Measurements from ENCODE around the gene LCT.
"Not testable (repeated sequence)": the region's sequence is repeated elsewhere in the genome, so short reads cannot be mapped to it uniquely, and the experiment has no call there.

Gene LCT

GRCh38 chr2:135831180-135831812 is 5.7 kb downstream of the LCT start:
- no peak for DNase-seq

- no peak for DNase-seq
Observed at GRCh38 chr2:135829378-135830135, 7.4 kb downstream of the LCT start.

DNA sequence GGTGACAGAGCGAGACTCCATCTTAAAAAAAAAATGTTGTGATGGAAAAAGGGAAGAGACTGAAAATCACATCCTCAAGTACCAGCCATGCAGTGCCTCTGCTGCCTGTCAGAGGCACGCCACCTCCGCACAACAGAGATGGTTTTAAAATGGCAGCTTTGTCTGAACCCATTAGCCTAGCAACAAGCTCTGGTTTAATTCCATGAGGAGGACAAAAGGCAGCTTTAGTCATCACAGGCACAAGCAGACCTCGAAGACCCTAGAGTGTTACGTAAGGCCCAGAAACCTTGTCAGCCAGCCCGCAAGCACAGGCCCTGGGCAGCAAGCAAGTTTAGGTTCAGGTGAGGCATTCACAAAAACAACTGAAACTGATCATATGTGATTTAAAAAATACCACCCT is 10.4 kb downstream of the LCT start:
- no peak for DNase-seq

- DNase-seq, result no peak
Observed at GRCh38 chr2:135825550-135826176, 11.3 kb downstream of the LCT start.

- no peak for DNase-seq
Observed at GRCh38 chr2:135825131-135825530, 11.9 kb downstream of the LCT start.

- no peak for DNase-seq
Observed at GRCh38 chr2:135822855-135823254, 14.1 kb downstream of the LCT start.

DNA sequence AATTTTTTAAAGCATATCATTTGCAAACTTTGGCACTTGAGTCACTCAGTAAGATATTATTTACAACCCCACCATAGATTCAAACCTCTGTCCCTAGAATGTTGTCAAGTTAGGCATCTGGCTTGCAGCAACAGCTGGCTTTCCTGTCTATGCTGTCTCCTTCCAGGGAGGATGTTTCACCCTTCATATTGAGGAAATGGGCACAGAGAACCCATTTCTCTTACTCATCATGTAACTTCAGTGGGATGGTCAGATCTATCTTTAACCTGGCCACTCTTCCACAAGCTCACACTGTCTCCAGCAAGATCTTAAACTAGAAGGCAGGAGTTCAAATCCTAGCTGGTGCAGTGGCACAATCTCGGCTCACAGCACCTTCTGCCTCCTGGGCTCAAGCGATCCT is 15.8 kb downstream of the LCT start:
- no peak for DNase-seq

DNA sequence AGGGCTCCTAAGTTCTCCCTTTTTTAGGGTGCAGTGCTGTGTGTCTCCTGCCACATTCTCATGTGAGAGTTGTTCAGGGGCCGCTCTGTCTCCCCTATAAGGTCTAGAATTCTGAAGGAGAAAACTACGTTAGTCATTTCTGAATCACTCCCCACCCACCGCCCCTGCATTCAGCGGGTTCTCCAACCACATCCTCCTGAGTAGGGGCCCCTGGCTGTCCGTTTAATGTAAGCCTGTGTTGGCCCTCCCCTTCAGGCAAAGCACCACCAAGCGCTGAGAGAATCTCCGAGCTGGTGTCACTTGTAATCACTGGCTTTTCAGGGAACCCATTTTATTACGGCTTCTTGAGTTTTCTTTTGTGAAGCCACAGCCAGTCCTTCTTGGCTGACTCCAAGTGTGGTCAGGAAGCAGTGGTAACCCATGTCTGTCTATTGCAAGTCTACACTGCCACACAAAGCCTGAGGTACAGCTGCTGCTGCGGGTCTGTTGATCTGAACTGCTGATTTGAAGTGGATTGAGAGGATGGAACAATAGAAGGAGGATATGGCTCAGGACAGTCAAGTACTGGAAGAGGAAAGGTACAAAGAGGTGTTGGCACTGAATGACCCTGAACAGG is 16.9 kb downstream of the LCT start:
- DNase-seq, result peak; percentile 66

DNA sequence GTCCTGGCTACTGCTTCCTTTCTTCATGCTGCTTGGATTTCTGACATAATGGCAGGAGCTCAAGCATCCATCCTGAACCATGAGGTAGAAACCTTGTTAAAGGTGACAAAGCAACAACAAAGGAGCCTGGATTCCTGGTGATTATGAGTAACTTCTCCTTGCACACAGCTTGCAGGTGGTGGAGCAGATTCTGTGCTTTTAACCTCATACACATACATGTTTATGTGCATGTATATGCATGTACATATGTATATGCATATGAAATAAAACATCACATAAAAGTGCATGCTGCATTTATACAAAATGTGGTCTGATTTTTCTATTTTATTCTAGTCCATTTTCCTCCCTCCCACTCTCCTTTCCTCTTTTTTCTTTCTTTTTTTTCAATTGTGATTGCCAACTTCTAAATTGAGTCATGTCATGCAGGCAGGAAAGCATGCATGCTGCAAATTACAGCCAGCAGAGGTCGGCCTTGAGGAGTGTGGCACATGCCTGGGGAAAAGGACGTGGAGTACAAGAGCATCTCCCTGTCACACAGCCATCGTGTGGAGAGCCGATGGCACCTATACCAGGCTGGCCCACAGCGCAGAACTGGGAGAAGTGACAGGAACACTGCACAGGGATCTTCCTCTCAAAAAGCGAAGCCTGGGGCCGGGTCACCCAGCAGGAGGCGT is 17.9 kb downstream of the LCT start:
- no peak for DNase-seq

- DNase-seq, result no peak
Observed at GRCh38 chr2:135817951-135818350, 19.0 kb downstream of the LCT start.

GRCh38 chr2:135817466-135817865 is 19.5 kb downstream of the LCT start:
- DNase-seq, result no peak

GRCh38 chr2:135815269-135815668 is 21.7 kb downstream of the LCT start:
- no peak for DNase-seq

- DNase-seq, result no peak
Observed at GRCh38 chr2:135812907-135813511, 24.0 kb downstream of the LCT start.

DNA sequence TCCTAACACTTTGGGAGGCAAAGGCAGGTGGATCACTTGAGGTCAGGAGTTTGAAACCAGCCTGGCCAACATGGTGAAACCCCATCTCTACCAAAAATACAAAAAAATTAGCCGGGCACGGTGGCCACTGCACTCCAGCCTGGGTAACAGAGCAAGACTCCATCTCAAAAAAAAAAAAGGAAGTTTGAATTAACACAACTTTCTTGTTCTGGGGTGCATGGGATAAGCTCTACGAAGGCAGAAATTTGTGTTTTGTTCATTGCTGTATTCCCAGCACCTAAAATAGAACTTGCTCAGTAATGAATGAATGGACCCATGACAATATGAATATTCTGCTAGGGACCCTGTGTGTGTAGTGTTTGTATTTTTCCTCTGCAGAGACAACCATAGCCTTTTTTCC is 29.1 kb downstream of the LCT start:
- not testable (repeated sequence) for DNase-seq

DNA sequence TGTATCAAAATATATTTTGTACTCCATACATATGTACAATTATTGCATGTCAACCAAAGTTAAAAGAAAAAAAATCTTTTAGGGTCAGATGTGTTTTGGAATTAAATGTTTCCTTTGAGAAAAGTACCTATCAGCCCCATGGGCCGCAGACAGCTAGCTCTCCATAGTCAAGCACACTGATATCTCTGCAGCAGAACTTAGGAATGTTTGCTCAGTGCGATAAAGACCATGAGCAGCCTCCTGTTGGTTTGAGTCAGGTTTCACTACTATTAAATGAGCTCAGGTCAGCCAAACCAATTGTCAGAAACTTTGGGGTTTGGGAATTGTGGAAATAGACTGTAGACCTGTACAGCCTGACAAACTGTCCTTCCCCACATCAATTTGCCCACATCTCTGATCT is 33.7 kb downstream of the LCT start:
- no peak for DNase-seq

DNA sequence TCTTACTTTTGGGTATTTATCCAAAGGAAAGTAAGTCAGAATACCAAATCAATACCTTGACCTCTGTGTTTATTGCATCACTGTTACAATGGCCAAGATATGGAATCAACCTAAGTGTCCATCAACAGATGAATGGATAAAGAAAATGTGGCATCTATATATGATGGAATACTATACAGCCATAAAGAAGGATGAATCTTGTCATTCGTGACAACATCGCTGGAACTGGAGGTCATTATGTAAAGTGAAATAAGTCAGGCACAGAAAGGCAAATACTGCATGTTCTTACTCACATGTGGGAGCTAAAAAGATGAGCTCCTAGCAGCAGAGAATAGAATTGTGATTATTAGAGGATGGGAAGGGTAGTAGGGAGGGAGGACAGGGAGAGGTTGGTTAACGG is 34.6 kb downstream of the LCT start:
- no peak for DNase-seq

- no peak for DNase-seq
Observed at GRCh38 chr2:135800513-135801460, 36.2 kb downstream of the LCT start.

- DNase-seq, result no peak
Observed at GRCh38 chr2:135799738-135800137, 37.2 kb downstream of the LCT start.

- DNase-seq, result no peak
Observed at GRCh38 chr2:135798762-135799161, 38.2 kb downstream of the LCT start.

DNA sequence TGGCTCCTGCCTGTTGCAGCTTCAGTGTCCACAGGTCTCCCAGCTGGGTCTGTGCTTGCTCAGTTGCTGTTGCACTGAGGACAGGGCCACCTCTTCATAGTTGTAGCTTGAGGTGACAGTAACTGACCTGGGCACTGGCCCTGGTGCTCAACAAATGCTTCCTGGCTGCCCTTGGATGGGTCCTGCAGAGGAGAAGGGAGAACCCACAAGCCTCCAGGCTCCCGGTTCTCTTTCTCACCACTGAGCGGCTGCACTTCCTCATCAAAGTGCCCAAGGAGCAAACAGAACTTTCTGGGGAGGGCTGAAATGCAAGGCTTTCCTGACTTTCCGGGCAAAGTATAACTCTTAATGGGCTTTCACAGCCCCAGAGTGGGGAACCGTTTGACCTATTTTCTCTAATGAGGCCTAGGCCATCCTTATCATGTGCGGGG is 38.7 kb downstream of the LCT start:
- DNase-seq, result no peak

- DNase-seq, result peak; percentile 82
Observed at GRCh38 chr2:135797497-135798274, 39.3 kb downstream of the LCT start.
